GM21447 (cell line): ENCODE results near the gene PSMC3IP.
"Not testable (repeated sequence)": the region's sequence is repeated elsewhere in the genome, so short reads cannot be mapped to it uniquely, and the experiment has no call there.

Source experiments
- ATAC-seq: cut with Tn5 transposase; IDR thresholded peaks from one replicate; pipeline ENCODE4 v1.9.1; 2021; ENCODE audit not compliant: unreplicated experiment

Gene PSMC3IP

GRCh38 chr17:42577532-42578281, at the start of gene PSMC3IP:
PSMC3IP (minus strand) TSS chr17:42577729; CDS start chr17:42577686, 43 bp downstream.
- peak; percentile 62 for ATAC-seq

- no peak for ATAC-seq
Measured at GRCh38 chr17:42623732-42624596, 46.4 kb upstream of the PSMC3IP start.

- no peak for ATAC-seq
Measured at GRCh38 chr17:42623271-42623670, 45.7 kb upstream of the PSMC3IP start.

GRCh38 chr17:42621987-42622386, 44.5 kb upstream of the PSMC3IP start:
- ATAC-seq, result not testable (repeated sequence)

- ATAC-seq, result peak; percentile 77
Measured at GRCh38 chr17:42618442-42619150, 41.1 kb upstream of the PSMC3IP start.

GRCh38 chr17:42617956-42618431, 40.5 kb upstream of the PSMC3IP start:
- no peak for ATAC-seq

- no peak for ATAC-seq
Measured at GRCh38 chr17:42613699-42614295, 36.3 kb upstream of the PSMC3IP start.

GRCh38 chr17:42612013-42612412, 34.5 kb upstream of the PSMC3IP start:
- no peak for ATAC-seq

- ATAC-seq, result peak; percentile 9
Measured at GRCh38 chr17:42609814-42610801, 32.6 kb upstream of the PSMC3IP start.

GRCh38 chr17:42609182-42609813, 31.8 kb upstream of the PSMC3IP start, which contains the start of the genes RETREG3 and TUBG1:
RETREG3 (minus strand) TSS chr17:42609374; CDS start chr17:42609324, 50 bp downstream.
TUBG1 (plus strand) TSS chr17:42609683; CDS start chr17:42609738, 55 bp downstream.
- ATAC-seq, result peak; percentile 82

- peak; percentile 34 for ATAC-seq
Measured at GRCh38 chr17:42608305-42609181, 31.0 kb upstream of the PSMC3IP start.

- no peak for ATAC-seq
Measured at GRCh38 chr17:42607769-42608168, 30.2 kb upstream of the PSMC3IP start.

- no peak for ATAC-seq
Measured at GRCh38 chr17:42603318-42603717, 25.8 kb upstream of the PSMC3IP start.

- no peak for ATAC-seq
Measured at GRCh38 chr17:42598905-42599304, 21.4 kb upstream of the PSMC3IP start.

GRCh38 chr17:42596386-42596785, 18.9 kb upstream of the PSMC3IP start:
- no peak for ATAC-seq

- ATAC-seq, result no peak
Measured at GRCh38 chr17:42591411-42591810, 13.9 kb upstream of the PSMC3IP start.

GRCh38 chr17:42590886-42591285, 13.4 kb upstream of the PSMC3IP start:
- ATAC-seq, result no peak
